Right lobe of liver (tissue), 6 donors: ENCODE measurements around the gene ARHGAP42. TPM values are rescaled to one million over a fixed set of nuclear protein-coding genes. Genes with fewer than 3 reads are reported as not detected.

ENCODE experiments used
- ATAC-seq, 4 donors: fragments of 200-7000 bp; cut with Tn5 transposase; one replicate each; pipeline ENCODE4 v1.9.1; 2020; ENCODE audit warnings: mild to moderate bottlenecking in 4 of 4, moderate library complexity in 4 of 4
- DNase-seq, 3 donors: peaks; one replicate each; pipeline ENCODE4 v3.0.0-alpha.2; 2020
- H3K27ac ChIP-seq, 3 donors: fragments of 200-600 bp; one replicate each; pipeline ENCODE4 v1.8.0; 2022
- H3K27me3 ChIP-seq, 2 donors: fragments of 200-600 bp; one replicate each; pipeline ENCODE4 v1.8.0; 2022
- H3K36me3 ChIP-seq, 4 donors: fragments of 200-600 bp; sonication (generic) in 1 of 4; one replicate each; pipeline versions ENCODE4 v1.5.1 to v1.8.0; 2017 to 2022; ENCODE audit warnings: control low read depth in 1 of 4
- H3K4me1 ChIP-seq, 4 donors: fragments of 200-600 bp; sonication (generic) in 1 of 4; one replicate each; pipeline versions ENCODE4 v1.5.1 to v1.8.0; 2017 to 2022; ENCODE audit warnings: control low read depth in 1 of 4
- H3K4me3 ChIP-seq, 3 donors: fragments of 200-600 bp; one replicate each; pipeline ENCODE4 v1.8.0; 2022
- H3K9me3 ChIP-seq, 4 donors: fragments of 200-600 bp; sonication (generic) in 1 of 4; one replicate each; pipeline versions ENCODE4 v1.5.1 to v1.8.0; 2017 to 2022; ENCODE audit warnings: control low read depth in 1 of 4
- CTCF ChIP-seq, 4 donors: fragments of 200-600 bp in 3 of 4; fragments of 450-650 bp in 1 of 4; IDR thresholded peaks; one replicate each; pipeline versions ENCODE4 v1.5.1 to v1.8.0; 2016 to 2022; ENCODE audit warnings: antibody characterized with exemption in 4 of 4, mild to moderate bottlenecking in 2 of 4
- POLR2A ChIP-seq: fragments of 450-650 bp; IDR thresholded peaks from one replicate; pipeline ENCODE4 v1.6.1; 2017; ENCODE audit warnings: antibody characterized with exemption, mild to moderate bottlenecking
- WGBS: methylation state at CpG from one replicate; pipeline ENCODE4 v1.1.6; 2018; ENCODE audit warnings: low coverage, low lambda C conversion rate; ENCODE audit not compliant: insufficient coverage; ENCODE audit errors: missing lambda C conversion rate; 5-methylcytosine and 5-hydroxymethylcytosine counted together
- intact Hi-C, 2 donors: fragments of 100-400 bp; cut with DNase I; formaldehyde crosslinking; loops; one replicate each; pipeline versions ENCODE4 v1.11.2 to v1.14.1; 2022
- total RNA-seq, 6 experiments: library from RNA; depleted of rRNA in 2 of 6; stranded (reverse); fragments of >200 nt in 2 of 6; fragmentation: NEBNext Ultra II Directional in 3 of 6; extraction: Animal tissue kit (Norgen Biotek cat#: 25700) in 3 of 6; gene quantifications; one replicate each; pipeline versions ENCODE4 v1.1.0 to v1.2.4, GENCODE V29; 2016 to 2023
- donor health status: DM: no; HTN: yes; CAD: no.
- donor health status: DM: no; HTN: no; CAD: no.
- donor health status: DM: no; HTN: no; CAD: no.
- donor health status: DM: no; HTN: yes; CAD: no.
- donor health status: DM: no; HTN: yes; CAD: no.

ARHGAP42 gene
- total RNA-seq, 6 experiments from 2014 or later: 8.7 to 15.8 (median 13.1) TPM

- H3K27ac ChIP-seq: no peak overlapping the region
- ATAC-seq (no peak), DNase-seq (no peak)
- TF ChIP-seq CTCF (IDR thresholded peaks at IDR 0.05) (no peak), POLR2A (no peak)
- intact Hi-C loops: no loop called here
- 62% methylated on average over 1 of the region's 1 CpG for WGBS
- H3K27me3 ChIP-seq: no peaks in the 10 kb centered on the region
- H3K36me3 ChIP-seq: no peaks in the 10 kb centered on the region
- H3K9me3 ChIP-seq: no peaks in the 10 kb centered on the region
- no peaks in the 10 kb centered on the region for H3K4me1 ChIP-seq
- H3K4me3 ChIP-seq: no peak overlapping the region
Observed at GRCh38 chr11:100910808-100911207, 223.7 kb downstream of the ARHGAP42 start.

DNA sequence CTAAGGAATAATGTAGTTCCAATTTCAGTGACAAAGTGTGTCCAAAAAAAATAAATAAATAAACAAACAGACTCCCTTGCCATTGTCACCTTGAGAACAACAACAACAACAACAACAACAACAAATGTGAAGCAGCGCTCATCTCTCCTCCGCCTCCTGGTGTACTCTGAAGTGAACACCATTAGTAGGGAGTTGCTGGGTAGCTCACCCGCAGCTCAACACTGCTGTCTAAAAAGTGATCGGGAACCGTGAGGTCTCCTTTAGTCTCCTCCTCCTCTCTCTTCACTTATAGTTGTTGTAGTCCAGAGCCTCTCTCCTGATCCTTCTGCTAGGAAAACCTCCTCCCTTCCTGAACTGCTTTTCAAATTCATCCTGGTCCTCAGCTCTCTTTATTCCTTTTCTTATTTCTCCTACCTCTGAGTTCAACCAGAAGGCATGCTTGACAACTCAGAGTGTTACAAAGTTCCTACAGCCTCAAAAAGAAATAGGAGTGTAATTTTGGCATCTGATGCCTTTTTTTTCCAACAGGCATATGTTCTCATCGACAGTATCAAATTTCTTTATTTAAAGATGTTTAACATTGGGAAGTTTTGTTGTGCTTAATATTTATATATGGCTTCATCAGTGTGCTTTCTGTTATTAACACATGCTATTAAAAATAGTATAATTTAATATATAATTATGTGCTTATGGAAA lies 227.5 kb downstream of the ARHGAP42 start:
- Histone ChIP-seq H3K27me3 (no peaks in the 10 kb centered on the region), H3K4me3 (no peak overlapping the region), H3K9me3 (no peaks in the 10 kb centered on the region), H3K4me1 (no peaks in the 10 kb centered on the region), H3K36me3 (no peaks in the 10 kb centered on the region), H3K27ac (no peak overlapping the region)
- 87% methylated on average over 6 of the region's 6 CpGs for WGBS
- TF ChIP-seq POLR2A: no peak
- TF ChIP-seq CTCF (IDR thresholded peaks at IDR 0.05): no peak
- ATAC-seq (no peak), DNase-seq (no peak)
- intact Hi-C loops: no loop called here

DNA sequence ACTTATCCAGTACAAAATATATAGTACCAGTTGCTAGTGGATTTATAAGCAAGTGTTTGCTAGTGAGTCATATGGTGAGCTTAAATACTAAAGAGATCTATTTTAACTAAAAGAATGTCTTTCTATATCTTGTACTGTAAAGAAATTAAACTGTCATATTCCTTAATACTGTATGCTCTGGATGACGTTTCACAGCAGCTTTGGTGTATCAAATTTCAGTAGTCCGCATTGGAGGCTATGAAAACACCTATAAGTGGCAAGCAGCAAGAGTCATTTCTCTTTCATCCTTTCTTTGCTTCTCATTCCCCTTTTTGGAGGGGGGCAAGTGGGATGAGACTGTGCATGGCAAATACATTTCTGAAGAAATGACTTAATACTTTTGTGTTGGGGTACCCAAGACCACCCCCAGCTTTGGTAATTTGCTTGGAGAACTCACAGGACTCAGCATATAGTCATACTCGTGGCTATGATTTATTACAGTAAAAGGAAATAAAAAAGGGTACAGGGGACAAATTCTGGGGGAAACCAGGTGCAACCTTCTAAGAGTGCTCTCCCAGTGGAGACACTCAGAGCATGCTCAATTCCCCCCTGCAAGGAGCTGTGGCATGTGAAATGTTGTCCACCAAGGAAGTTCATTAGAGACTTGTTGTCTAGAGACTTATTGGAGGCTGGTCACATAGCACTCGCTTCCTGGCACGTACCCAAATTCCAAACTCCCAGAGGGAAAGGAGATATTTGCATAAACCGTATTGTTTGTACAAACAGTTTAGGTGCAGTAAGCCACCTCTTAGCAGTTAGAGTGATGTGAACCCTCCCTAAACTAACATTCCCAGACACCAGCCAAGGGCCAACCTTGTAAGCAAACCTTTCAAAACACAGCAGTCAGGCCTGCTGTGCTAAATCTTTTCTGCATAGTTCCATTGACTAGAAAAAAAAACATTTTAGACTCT lies 231.7 kb downstream of the ARHGAP42 start:
- Histone ChIP-seq H3K27ac (no peak overlapping the region), H3K4me3 (no peak overlapping the region), H3K36me3 (no peaks in the 10 kb centered on the region), H3K9me3 (no peaks in the 10 kb centered on the region), H3K27me3 (no peaks in the 10 kb centered on the region), H3K4me1 (no peaks in the 10 kb centered on the region)
- DNase-seq (peak in 2 of 3 donors; percentile 37 to 49), ATAC-seq (peak; percentile 73 to 93 (median 80))
- intact Hi-C loops: no loop called here
- TF ChIP-seq POLR2A (no peak), CTCF (IDR thresholded peaks at IDR 0.05) (no peak)
- WGBS: 49% methylated on average over 6 of the region's 6 CpGs

DNA sequence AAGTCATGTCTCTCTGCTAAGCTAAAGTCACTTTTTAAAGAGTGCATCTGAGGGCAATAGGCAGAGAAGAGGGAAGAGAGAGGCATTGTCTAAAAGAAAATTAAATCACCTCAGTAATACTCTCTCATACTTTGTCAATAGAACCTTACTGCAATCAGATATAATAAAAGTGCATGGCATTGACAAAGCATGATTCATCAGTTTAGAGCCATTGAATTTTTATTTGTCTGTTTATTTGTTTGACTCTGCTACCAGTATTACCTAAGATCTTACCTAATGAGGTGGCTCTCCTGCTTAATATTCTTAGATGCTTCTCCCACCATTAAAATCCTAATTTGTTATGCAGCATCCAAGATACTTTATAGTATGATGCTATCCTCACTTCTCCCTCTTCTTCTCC lies 233.5 kb downstream of the ARHGAP42 start:
- no peaks in the 10 kb centered on the region for H3K9me3 ChIP-seq
- no peak for DNase-seq
- intact Hi-C loops: no loop called here
- H3K27ac ChIP-seq: no peak overlapping the region
- no peak for ATAC-seq
- no peak overlapping the region for H3K4me3 ChIP-seq
- H3K27me3 ChIP-seq: no peaks in the 10 kb centered on the region
- TF ChIP-seq CTCF (IDR thresholded peaks at IDR 0.05): no peak
- no peak for TF ChIP-seq POLR2A
- H3K4me1 ChIP-seq: no peaks in the 10 kb centered on the region
- no peaks in the 10 kb centered on the region for H3K36me3 ChIP-seq
